K562 (cell line): Measurements from ENCODE around the gene PITPNC1. TPM values are rescaled to one million over a fixed set of nuclear protein-coding genes. Genes with fewer than 3 reads are reported as not detected.

Experiments
- ATAC-seq: fragments of 200-7000 bp; cut with Tn5 transposase; 3 replicates; pipeline ENCODE4 v1.9.1; 2020; ENCODE audit warnings: moderate library complexity
- BruUV-seq: library from RNA; stranded (reverse); fragments of 400-500 nt; replicated peaks from 2 replicates; lab custom pipeline; 2021; lab: Mats Ljungman, UMichigan
- CTCF ChIA-PET: fragments of 300-600 bp; formaldehyde crosslinking; extraction: SDS; loops from one replicate; lab custom pipeline; 2021; ENCODE audit warnings: low intra/inter-chr PET ratio; lab: Yijun Ruan, JAX
- POLR2A ChIA-PET: fragments of 300-600, 350-650 bp; sonication (Branson Sonifier 250); formaldehyde crosslinking; extraction: SDS; loops from one replicate; lab custom pipeline; 2021; ENCODE audit warnings: antibody characterized with exemption, inconsistent platforms; lab: Yijun Ruan, JAX
- DNase-seq, 4 experiments: peaks; one replicate each; pipeline versions ENCODE4 v3.0.0 to v3.0.0-alpha.2; 2011 to 2018; ENCODE audit warnings: low spot score in 3 of 4, mixed read lengths in 3 of 4; ENCODE audit errors: extremely low read depth in 1 of 4
- FAIRE-seq: peaks from 2 replicates; lab custom pipeline; 2011; peaks lifted over from hg19 to GRCh38; lab: Jason Lieb, UNC
- H2AFZ ChIP-seq: 2 replicates; pipeline ENCODE4 v1.6.0; 2011; ENCODE audit warnings: low read depth, low read length, control low read depth, inconsistent platforms
- H3K27ac ChIP-seq: fragments of 200-600 bp; 3 replicates; pipeline ENCODE4 v1.8.0; 2011; ENCODE audit warnings: low read depth, mild to moderate bottlenecking, control low read depth, inconsistent platforms, low read length, moderate library complexity, mixed read lengths; ENCODE audit errors: extremely low read depth
- H3K27me3 ChIP-seq, 2 experiments: fragments of 300-600 bp in 1 of 2; 2 replicates in 1 of 2; 3 replicates in 1 of 2; pipeline versions ENCODE4 v1.6.0 to v1.8.0; 2011; ENCODE audit warnings: inconsistent platforms in 2 of 2, low read length in 2 of 2, mild to moderate bottlenecking in 1 of 2, mixed read lengths in 1 of 2, moderate library complexity in 1 of 2; ENCODE audit not compliant: control insufficient read depth in 2 of 2, insufficient read depth in 2 of 2
- H3K36me3 ChIP-seq: fragments of 300-600 bp; 3 replicates; pipeline ENCODE4 v1.8.0; 2011; ENCODE audit warnings: mild to moderate bottlenecking, low read length, inconsistent platforms; ENCODE audit not compliant: control insufficient read depth, insufficient read depth
- H3K4me1 ChIP-seq, 2 experiments: fragments of 200-600 bp in 1 of 2; replicated peaks in 1 of 2; 2 replicates in 1 of 2; 3 replicates in 1 of 2; pipeline versions ENCODE4 v1.5.1 to v1.8.0; 2011; ENCODE audit warnings: inconsistent platforms in 2 of 2, low read length in 2 of 2, mild to moderate bottlenecking in 1 of 2, mixed read lengths in 1 of 2, moderate library complexity in 1 of 2; ENCODE audit not compliant: control insufficient read depth in 2 of 2, insufficient read depth in 2 of 2
- H3K4me2 ChIP-seq: 2 replicates; pipeline ENCODE4 v1.6.1; 2011; ENCODE audit warnings: low read length, control low read depth, inconsistent platforms, mixed read lengths; ENCODE audit not compliant: insufficient read depth
- H3K4me3 ChIP-seq: fragments of 200-600 bp; sonication (generic), shearing (Covaris generic); 2 replicates; pipeline ENCODE4 v1.5.1; 2016; ENCODE audit warnings: control low read depth, inconsistent platforms
- H3K79me2 ChIP-seq: fragments of 200-600 bp; 3 replicates; pipeline ENCODE4 v1.8.0; 2011; ENCODE audit warnings: low read length, inconsistent platforms; ENCODE audit not compliant: control insufficient read depth, insufficient read depth
- H3K9ac ChIP-seq, 2 experiments: 2 replicates each; pipeline versions ENCODE4 v1.6.0 to v1.6.1; 2011; ENCODE audit warnings: low read depth in 2 of 2, low read length in 2 of 2, control low read depth in 1 of 2, inconsistent platforms in 1 of 2, mild to moderate bottlenecking in 1 of 2, mixed read lengths in 1 of 2; ENCODE audit not compliant: insufficient read depth in 1 of 2
- H3K9me1 ChIP-seq: one replicate; pipeline ENCODE4 v1.6.0; 2011; ENCODE audit warnings: inconsistent platforms, mild to moderate bottlenecking, low read length, moderate library complexity; ENCODE audit not compliant: control insufficient read depth, insufficient read depth
- H3K9me3 ChIP-seq: replicated peaks from 2 replicates; pipeline ENCODE4 v1.5.1; 2011; ENCODE audit warnings: low read depth, low read length, inconsistent platforms; ENCODE audit not compliant: control insufficient read depth, insufficient read depth
- H4K20me1 ChIP-seq: replicated peaks from 2 replicates; pipeline ENCODE4 v1.6.1; 2011; ENCODE audit warnings: low read length, inconsistent platforms, mixed read lengths; ENCODE audit not compliant: control insufficient read depth, insufficient read depth
- C11orf30 ChIP-seq: fragments of 450-650 bp; IDR thresholded peaks from 2 replicates; pipeline ENCODE4 v1.6.1; 2016; ENCODE audit warnings: low read depth, mild to moderate bottlenecking
- E2F1 ChIP-seq: sonication (generic); formaldehyde crosslinking; IDR thresholded peaks from 2 replicates; pipeline ENCODE4 v1.8.1; 2023; ENCODE audit warnings: mild to moderate bottlenecking, missing genetic modification reagents, moderate library complexity
- MCM2 ChIP-seq: fragments of 450-650 bp; IDR thresholded peaks from 2 replicates; pipeline ENCODE4 v1.6.1; 2017; ENCODE audit warnings: low read depth, mild to moderate bottlenecking
- MEF2A ChIP-seq: IDR thresholded peaks from 2 replicates; pipeline ENCODE4 v1.6.1; 2011; ENCODE audit warnings: low read depth, mild to moderate bottlenecking, low read length, moderate library complexity; ENCODE audit not compliant: control insufficient read depth
- RB1 ChIP-seq: fragments of 450-650 bp; IDR thresholded peaks from 2 replicates; pipeline ENCODE4 v1.6.1; 2017; ENCODE audit warnings: low read depth, mild to moderate bottlenecking
- SAFB2 ChIP-seq: fragments of 200-400 bp; formaldehyde crosslinking; IDR thresholded peaks from 2 replicates; pipeline ENCODE4 v1.6.1; 2018; ENCODE audit warnings: borderline replicate concordance, low read length, low read depth, moderate library complexity; ENCODE audit not compliant: severe bottlenecking
- SRSF7 ChIP-seq: fragments of 200-400 bp; formaldehyde crosslinking; optimal IDR thresholded peaks from 2 replicates; pipeline ENCODE3; 2017; ENCODE audit warnings: mild to moderate bottlenecking, low read depth, low read length
- ZEB2 ChIP-seq: fragments of 450-650 bp; IDR thresholded peaks from 2 replicates; pipeline ENCODE4 v1.6.1; 2016
- ZNF551 ChIP-seq: fragments of 250-450 bp; sonication (Bioruptor Pico); IDR thresholded peaks from 2 replicates; pipeline ENCODE4 v1.5.0; 2021; ENCODE audit warnings: mild to moderate bottlenecking, moderate library complexity
- ZNF778 ChIP-seq: fragments of 450-650 bp; formaldehyde crosslinking; IDR thresholded peaks from 2 replicates; pipeline ENCODE4 v1.4.0; 2020; ENCODE audit warnings: mild to moderate bottlenecking, moderate library complexity
- WGBS: fragments of 100-300 bp; shearing (Covaris generic); methylation state at CpG from one replicate; pipeline ENCODE4 v1.1.6; 2016; ENCODE audit warnings: low coverage, mixed read lengths; ENCODE audit not compliant: insufficient coverage; ENCODE audit errors: missing lambda C conversion rate; 5-methylcytosine and 5-hydroxymethylcytosine counted together
- in situ Hi-C: fragments of 300-500 bp; cut with MboI; formaldehyde crosslinking; loops from 4 replicates; pipeline ENCODE4 v1.15.0; 2018; ENCODE audit warnings: inconsistent platforms, mixed read lengths
- intact Hi-C: fragments of 100-400 bp; cut with micrococcal nuclease; formaldehyde crosslinking; loops from 2 replicates; pipeline ENCODE4 v1.14.2; 2022
- polyA plus RNA-seq, 8 experiments: library from polyadenylated mRNA; depleted of rRNA in 4 of 8; stranded (reverse) in 5 of 8; unstranded in 3 of 8; fragments of >200 nt; fragmentation: Nextera tagmentation in 2 of 8; fragmentation: Illumina TruSeq in 1 of 8; extraction: Ambion mirVana in 2 of 8; extraction: Trizol in 1 of 8; gene quantifications; 2 replicates each; pipeline versions ENCODE4 v1.2.1 to v1.2.3, GENCODE V29; 2011 to 2014; ENCODE audit warnings: inconsistent platforms in 1 of 8, missing spikeins in 1 of 8
- total RNA-seq, 7 experiments: library from RNA; depleted of rRNA in 6 of 7; stranded (reverse); fragments of >200 nt in 6 of 7; fragmentation: Illumina TruSeq in 2 of 7; extraction: Trizol in 2 of 7; gene quantifications; 2 replicates each; pipeline versions ENCODE4 v1.2.1 to v1.2.3, GENCODE V29; 2011 to 2021; ENCODE audit warnings: low replicate concordance in 1 of 7

PITPNC1 gene
- total and polyA plus RNA-seq, 9 of the 15 experiments (the other 6 are each of a cell fraction or from before 2014, with no cell fraction given), result 0.11 to 1.1 (median 0.65) TPM

GRCh38 chr17:67623767-67624166 is 246.7 kb downstream of the PITPNC1 start:
- intact Hi-C loops, result no loop called here
- WGBS, result 0% methylated on average over 2 of the region's 2 CpGs
- TF ChIP-seq MEF2A (no peak), ZEB2 (no peak), ZNF551 (CRISPR knock-in tag) (no peak), SAFB2 (no peak), C11orf30 (no peak), ZNF778 (no peak), SRSF7 (no peak), RB1 (no peak), MCM2 (no peak), E2F1 (CRISPR knock-in tag) (no peak)
- ChIA-PET CTCF (no interaction called here), POLR2A (no interaction called here)
- Histone ChIP-seq H3K9me1 (no peaks in the 10 kb centered on the region), H3K4me3 (no peak overlapping the region), H3K4me1 (peaks cover 0 to 2% of the 10 kb centered on the region in 2 experiments; a peak in 1 of 5 replicates), H4K20me1 (peaks cover 4% of the 10 kb centered on the region; the same call in 1 of the 2 replicates), H3K9ac (no peak overlapping the region), H3K79me2 (no peaks in the 10 kb centered on the region), H3K36me3 (no peaks in the 10 kb centered on the region), H3K27me3 (peaks cover 10 to 26% of the 10 kb centered on the region in 2 experiments; a peak in 4 of 5 replicates), H3K9me3 (no peaks in the 10 kb centered on the region), H3K4me2 (no peak overlapping the region), H2AFZ (no peak overlapping the region), H3K27ac (no peak overlapping the region)
- FAIRE-seq, result no peak
- no TSS peak for BruUV-seq
- in situ Hi-C loops, result no loop called here
- DNase-seq, result no peak
- ATAC-seq, result no peak
